ENCODE measurements around the gene CFAP61.

The CFAP61 gene

DNA sequence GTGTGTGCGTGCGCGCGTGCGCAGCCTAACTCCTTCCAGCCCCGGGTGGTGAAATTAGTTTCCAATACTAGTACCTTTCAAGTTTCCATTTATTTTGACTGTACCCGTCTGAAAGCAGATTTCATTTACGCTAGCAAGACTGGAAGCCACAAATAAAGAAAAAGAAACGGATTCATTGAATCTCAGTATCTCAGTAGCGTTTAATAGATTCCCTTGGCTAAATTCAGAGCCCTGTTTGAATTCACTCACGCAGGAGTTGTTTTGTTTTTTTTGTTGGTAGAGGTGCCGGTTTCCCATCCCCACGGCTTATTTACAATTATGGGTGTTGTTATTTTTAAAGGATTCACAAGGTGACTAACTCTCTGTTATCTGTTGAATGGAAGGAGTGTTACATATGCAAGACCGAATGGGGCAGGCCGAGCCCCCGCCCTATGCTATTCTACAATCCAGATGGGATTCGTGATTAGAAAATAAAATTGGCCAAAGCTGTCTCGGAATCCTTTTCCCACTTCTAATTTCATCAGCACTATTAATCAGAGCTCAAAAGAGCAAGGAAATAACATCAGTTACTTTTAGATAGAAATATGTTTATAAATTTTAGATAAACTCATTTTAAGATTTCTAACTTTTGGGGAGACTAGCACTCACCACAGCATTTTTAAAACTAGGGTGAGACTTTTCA lies 313.3 kb downstream of the CFAP61 start:
- no peak for DNase-seq (ENCODE audit: low read depth)

DNA sequence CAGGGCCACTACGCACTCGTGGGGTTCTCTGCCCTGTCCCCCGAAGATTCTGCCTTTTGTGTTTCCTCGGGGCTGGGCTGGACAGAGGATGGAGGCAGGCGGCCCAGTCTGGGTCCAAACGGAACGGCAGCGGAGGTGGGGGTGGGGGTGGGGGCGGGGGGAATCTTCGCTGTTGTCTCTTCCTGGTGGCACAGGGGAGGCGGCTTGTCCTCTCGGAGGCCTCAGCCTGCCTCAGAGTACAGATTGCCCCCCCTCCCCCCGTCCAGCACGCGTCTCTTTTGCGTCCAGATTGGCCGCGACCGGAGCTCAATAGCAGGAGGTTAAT lies 314.2 kb downstream of the CFAP61 start:
- no peak for DNase-seq (ENCODE audit: low read depth)

GRCh38 chr20:20366876-20367574 lies 314.7 kb downstream of the CFAP61 start:
- no peak for DNase-seq (ENCODE audit: low read depth)

DNA sequence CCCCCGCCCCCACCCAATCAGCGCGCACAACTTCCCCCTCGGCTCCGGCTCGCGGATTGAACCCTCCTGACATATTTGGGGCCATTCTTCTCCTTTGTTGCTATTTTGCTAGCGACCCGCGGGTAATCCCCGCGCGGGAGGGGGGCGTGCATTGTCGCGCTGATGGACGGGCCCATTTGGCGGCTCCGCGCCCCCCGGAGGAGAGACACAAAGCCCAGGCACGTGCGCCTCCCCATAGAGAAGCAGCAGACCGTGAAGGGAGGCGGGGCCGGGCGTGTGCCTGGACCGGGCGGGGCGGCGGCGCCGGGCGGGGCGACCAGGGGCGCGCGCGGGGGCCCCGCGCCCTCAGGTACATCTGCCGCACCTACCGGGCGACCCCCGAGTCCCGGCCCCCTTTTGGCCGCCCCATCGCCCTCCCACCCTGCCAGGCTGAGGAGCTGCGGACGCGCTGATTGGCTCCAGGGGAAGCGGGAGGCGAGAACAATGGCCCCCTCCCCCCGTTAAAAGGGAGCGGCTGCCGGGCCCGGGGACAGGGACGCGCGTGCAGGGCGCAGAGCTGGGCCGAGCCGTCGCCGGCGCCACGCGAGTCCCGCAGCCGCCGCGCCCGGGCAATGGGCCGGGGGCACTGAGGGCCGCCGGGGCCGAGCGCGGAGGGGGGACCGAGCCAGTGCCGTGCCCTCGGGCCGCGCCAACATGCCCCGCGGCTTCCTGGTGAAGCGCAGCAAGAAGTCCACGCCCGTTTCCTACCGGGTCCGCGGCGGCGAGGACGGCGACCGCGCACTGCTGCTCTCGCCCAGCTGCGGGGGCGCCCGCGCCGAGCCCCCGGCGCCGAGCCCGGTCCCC lies 315.5 kb downstream of the CFAP61 start, which contains the start of gene INSM1:
INSM1 (plus strand) TSS at position 530 of the 843 bp plus-strand sequence; CDS start at position 694, 164 bp downstream.
- no peak for DNase-seq (ENCODE audit: low read depth)

DNA sequence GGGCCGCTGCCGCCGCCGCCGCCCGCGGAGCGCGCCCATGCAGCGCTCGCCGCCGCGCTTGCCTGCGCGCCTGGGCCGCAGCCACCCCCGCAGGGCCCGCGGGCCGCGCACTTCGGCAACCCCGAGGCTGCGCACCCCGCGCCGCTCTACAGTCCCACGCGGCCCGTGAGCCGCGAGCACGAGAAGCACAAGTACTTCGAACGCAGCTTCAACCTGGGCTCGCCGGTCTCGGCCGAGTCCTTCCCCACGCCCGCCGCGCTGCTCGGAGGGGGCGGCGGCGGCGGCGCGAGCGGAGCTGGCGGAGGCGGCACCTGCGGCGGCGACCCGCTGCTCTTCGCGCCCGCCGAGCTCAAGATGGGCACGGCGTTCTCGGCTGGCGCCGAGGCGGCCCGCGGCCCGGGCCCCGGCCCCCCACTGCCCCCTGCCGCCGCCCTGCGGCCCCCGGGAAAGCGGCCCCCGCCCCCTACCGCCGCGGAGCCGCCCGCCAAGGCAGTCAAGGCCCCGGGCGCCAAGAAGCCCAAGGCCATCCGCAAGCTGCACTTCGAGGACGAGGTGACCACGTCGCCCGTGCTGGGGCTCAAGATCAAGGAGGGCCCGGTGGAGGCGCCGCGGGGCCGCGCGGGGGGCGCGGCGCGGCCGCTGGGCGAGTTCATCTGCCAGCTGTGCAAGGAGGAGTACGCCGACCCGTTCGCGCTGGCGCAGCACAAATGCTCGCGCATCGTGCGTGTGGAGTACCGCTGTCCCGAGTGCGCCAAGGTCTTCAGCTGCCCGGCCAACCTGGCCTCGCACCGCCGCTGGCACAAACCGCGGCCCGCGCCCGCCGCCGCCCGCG lies 316.3 kb downstream of the CFAP61 start:
- DNase-seq (ENCODE audit: low read depth), result no peak

- no peak for DNase-seq (ENCODE audit: low read depth)
These were observed 317.1 kb downstream of the CFAP61 start for GRCh38 chr20:20369250-20370093.

DNA sequence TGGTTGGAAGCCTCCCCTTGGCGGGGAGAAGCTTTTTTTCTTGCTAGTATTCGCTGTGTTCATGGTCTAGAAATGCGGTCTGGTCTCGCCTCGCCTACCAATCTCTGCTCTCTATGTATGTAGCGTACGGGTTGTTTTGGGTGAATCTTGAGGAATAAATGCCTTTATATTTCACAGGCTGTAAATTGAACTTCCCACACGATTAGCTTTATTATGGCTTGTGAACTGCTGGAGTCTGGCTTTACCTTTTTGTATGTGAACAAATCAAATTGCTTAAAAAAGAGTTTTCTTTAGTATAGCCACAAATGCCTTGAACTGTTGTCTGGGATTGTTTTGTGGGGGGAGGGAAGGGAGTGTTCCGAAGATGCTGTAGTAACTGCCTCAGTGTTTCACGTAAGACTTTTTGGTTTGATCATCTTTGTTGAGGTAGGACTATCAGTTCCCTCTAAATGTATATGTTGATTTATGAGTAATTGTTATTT lies 317.8 kb downstream of the CFAP61 start:
- DNase-seq (ENCODE audit: low read depth), result no peak

GRCh38 chr20:20371083-20371482 lies 318.8 kb downstream of the CFAP61 start:
- DNase-seq (ENCODE audit: low read depth), result no peak

DNA sequence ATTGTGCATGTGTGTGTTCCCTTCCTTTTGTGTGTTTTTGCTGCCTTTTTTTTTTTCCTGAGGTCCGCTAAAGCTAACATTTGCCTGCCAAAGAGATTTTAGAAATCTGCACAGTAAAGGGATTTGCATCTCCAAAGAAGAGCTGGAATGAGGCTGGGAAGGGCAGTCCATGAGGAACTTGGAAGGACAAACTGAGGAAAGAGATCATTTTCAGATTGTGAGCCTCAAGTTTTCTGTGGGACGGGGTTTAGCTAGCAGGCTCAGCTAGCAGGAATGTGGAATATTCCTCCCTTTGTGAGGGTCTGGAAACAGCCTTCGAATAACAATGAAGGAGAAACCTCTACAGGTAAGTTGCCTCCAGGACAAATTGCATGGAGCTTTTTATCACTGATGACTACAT lies 319.3 kb downstream of the CFAP61 start:
- no peak for DNase-seq (ENCODE audit: low read depth)

DNA sequence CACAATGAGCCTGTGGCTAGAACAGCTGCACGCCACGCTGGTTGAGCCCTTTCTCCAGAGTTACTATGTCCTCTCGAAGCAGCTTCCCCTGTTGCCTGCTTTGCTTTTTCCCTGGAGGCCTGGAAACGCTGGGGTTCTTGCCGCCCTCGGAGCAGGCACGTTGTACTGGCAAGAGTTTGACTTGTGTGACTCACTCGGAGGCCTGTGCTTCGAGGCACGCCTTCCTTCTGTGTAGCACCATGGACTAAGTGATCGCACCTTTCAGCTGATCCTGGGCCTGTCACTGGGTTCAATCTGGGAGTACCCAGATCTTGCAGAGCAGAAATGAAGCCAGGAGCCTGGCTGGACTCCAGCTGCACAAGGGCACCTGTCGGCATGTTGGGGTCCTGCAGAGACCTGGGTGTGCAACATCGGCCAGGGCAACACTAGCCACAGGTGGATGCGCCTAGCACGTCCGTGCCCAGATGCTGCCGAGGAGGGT lies 320.8 kb downstream of the CFAP61 start:
- no peak for DNase-seq (ENCODE audit: low read depth)

DNA sequence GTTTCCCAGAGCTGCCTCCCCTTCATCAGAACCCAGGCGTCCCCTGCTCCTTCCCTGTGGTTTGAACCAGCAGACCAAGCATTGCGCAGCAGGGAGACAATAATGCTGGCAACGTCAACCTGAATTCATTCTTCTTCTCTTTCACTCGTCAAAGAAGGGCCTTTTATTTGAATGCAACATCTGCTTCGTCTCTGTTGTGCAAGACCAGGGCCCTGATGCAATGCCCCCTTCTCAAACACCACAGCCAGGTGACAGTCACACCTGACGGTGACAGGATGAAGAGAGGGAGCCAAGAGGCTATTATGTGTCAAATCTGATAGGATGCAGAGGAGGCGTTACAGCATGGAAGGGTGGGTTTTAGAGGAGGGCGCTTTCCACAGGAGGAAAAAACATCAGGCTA lies 323.5 kb downstream of the CFAP61 start:
- no peak for DNase-seq (ENCODE audit: low read depth)

GRCh38 chr20:20386192-20386591 lies 333.9 kb downstream of the CFAP61 start:
- no peak for DNase-seq (ENCODE audit: low read depth)

DNA sequence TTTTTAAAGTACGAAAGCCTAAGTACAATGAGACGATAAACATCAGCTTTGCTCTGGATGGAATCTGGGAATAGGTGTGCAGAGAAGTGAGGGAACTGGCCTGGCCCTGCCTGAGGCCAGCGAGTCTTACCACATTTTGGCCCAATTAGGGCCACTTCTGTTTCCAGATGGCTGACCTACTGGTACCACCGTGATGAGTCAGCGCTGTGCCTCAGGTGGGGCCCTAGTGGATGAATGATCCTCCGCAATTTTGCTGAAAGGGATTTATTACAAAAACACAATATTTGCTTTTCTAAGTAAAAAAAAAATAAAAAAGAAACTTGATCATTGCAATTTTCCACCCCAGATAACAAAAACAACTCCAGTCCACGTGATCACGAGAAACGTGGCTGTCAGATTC lies 338.1 kb downstream of the CFAP61 start:
- no peak for DNase-seq (ENCODE audit: low read depth)

DNA sequence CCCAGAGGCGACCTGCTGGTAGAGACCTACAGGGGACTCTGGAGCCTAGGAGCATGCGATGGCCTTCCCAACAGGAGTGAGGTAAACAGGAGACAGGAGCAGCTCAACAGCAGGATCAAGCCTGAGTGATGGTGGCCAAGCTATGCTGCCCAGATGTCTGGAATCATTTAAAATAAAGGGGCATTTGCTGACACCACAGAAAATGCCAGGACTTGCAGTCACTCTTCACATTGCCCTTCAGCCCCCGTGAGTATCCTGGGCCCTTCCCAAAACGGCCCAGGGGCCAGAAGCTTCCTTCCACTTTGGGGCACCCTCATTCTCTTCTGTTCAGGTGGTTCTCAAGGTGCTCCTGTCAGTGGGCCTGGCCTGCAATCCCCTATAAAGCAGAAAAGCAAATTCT lies 338.8 kb downstream of the CFAP61 start:
- DNase-seq (ENCODE audit: low read depth), result no peak

GRCh38 chr20:20391766-20392165 lies 339.4 kb downstream of the CFAP61 start:
- DNase-seq (ENCODE audit: low read depth), result no peak

DNA sequence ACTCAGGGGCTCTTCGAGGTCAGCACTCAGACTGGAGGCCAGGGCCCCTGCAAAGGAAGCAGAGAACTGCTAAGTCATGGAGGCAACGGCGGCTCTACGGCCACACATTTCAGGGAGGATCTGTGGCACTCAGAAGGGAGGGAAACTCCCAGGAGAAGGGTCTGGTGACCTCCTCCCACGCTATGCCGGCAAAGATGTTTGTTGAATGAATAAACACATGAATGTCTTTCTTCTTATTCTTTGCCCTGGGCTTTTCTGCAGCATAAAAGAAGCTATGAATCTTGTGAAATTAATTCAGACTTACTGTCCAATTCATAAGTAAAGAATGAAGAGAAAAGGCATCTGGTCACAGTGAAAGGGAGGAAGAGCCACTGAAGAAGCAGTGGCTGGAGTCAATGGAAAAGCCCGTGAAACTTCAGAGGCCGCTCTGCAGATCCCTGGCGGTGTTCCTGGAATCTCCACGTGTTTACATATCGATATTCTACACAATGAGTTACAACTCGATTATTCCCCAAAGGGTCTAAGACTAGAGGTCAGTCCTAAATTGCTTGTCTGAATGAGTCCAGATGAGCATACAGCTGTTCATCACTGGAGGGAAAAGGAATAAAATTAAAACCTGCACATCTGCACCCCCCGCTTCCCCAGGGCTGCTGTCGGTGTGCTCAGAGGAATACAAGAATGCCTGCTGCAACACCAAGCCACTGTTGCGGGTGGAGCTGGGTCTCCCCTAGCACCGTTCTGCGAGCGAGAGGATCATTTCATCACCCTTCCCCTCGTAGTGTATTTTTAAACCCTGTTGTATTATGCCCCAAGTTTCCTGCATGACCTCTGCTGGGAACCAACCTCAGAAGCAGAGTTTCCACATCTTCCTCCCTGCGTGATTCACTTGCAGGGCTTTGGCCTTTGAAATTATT lies 341.1 kb downstream of the CFAP61 start:
- no peak for DNase-seq (ENCODE audit: low read depth)

DNA sequence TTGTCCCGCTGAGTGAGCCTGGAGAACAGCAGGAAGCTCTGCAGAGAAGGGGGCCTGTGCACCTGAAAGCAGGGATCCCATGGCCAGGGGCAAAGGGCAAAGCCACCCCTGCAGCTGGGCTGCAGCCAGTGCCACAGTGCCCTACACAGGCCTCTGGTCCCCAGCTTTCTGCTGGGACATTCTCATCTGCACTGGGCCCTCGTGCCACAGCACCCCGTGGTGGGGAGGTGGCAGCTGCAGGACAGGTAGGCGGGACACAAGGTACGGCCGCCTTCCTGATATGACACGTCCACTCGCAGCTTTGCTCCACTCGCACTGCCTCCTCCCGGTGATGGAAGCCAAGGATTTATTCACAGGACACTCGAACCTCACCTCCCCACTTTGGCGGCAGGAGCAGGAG lies 342.8 kb downstream of the CFAP61 start:
- DNase-seq (ENCODE audit: low read depth), result no peak

DNA sequence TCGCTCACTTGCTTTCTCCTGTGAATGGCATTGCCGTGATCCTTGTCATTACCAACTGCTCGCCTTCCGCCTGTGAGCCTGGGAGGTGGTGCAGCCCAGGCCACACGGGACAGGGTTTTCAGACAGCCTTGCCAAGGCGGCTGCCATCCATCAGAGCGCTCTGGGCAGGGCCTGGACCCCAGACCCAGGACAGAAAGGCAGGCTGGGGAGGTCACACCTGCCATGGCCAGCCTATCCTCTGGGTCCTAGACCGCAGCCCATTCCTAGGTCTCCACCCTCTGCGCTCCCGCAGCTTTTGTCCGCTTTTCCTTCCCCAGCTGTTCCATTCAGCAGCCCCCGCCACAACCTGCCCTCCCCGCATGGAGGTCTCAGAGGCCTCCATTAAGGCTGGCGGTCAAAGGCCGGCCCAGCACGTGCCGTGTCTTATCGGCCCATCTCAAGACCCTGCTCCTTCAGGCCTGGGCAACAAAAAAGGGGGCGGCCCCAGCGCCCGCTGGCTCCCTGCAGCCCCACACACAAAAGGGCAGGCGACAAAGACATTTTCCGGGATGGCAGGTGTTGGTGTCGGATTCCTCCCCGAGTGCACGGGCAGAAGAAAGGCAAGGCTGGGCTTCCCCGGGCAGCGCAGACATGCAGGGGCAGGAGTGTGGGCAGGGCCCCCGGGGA lies 343.7 kb downstream of the CFAP61 start:
- no peak for DNase-seq (ENCODE audit: low read depth)

DNA sequence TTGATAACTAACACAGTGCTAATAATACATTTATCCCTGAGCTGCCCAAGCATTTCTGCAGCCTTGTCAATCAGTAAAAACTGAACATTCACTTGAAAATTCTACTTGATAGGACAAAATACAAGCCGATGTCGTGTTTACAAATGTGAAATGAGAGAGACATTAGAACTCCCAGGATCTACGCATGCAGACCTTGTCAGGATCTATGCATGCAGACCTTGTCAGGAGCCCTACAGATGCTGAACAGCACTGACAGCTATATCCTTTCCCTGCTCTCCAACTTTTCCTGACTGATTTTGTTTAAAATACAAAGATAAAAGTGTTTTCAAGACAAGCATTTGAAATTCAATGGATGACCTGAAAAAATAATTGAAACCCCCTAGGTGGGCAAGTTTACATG lies 344.5 kb downstream of the CFAP61 start:
- no peak for DNase-seq (ENCODE audit: low read depth)

Data from stimulated activated CD8-positive, alpha-beta memory T cell treated with anti-CD3 and anti-CD28 coated beads, Interleukin-12 subunit alpha, Interleukin-12 subunit beta, amount 100 ng/mL, for 1 hour (primary cell).